Measurements from ENCODE around the gene NXPE1. TPM values are rescaled to one million over a fixed set of nuclear protein-coding genes. Genes with fewer than 3 reads are reported as not detected.

NXPE1 gene
- total RNA-seq, 1 experiment from 2014 or later = not detected

GRCh38 chr11:114587398-114587953, 27.8 kb upstream of the NXPE1 start:
- H3K27ac ChIP-seq (ENCODE audit: low read depth, low read length) = no peak overlapping the region
- no peaks in the 10 kb centered on the region for H3K9me2 ChIP-seq (ENCODE audit: insufficient read depth)
- no peak overlapping the region for H2AFZ ChIP-seq (ENCODE audit: low read depth, low read length, poor library complexity, severe bottlenecking)
- H3K9me3 ChIP-seq (ENCODE audit: control insufficient read depth in 1 of 2, insufficient read depth in 1 of 2, low read depth in 1 of 2, low read length in 2 of 2) = 0 out of 4 replicates have a peak, but pooled peaks cover 0 to 2% of the 10 kb centered on the region in 2 experiments
- no peak overlapping the region for H3K9ac ChIP-seq (ENCODE audit: low read length)
- H3K4me1 ChIP-seq (ENCODE audit: control insufficient read depth in 1 of 2, insufficient read depth in 2 of 2, low read length in 2 of 2) = no peaks in the 10 kb centered on the region
- H3K4me3 ChIP-seq (replicated peaks in 1 of 2; ENCODE audit: low read depth in 1 of 2, low read length in 2 of 2) = no peak overlapping the region
- no peak overlapping the region for H3K4me2 ChIP-seq (ENCODE audit: low read length)
- no peaks in the 10 kb centered on the region for H3K79me2 ChIP-seq (ENCODE audit: insufficient read depth, low read length)
- BruUV-seq (replicated peaks) = no TSS peak
- DNase-seq (ENCODE audit: low read depth, low spot score) (no peak), ATAC-seq (no peak)
- ChIA-PET POLR2A (no interaction called here), CTCF (no interaction called here), RAD21 (ENCODE audit: low non-redundant PET in 1 of 2, low total read pairs in 2 of 2, uncharacterized antibody in 2 of 2, unreplicated experiment in 2 of 2) (no interaction called here)
- H3K36me3 ChIP-seq (ENCODE audit: control insufficient read depth in 1 of 2, insufficient read depth in 2 of 2, low read length in 2 of 2) = no peaks in the 10 kb centered on the region
- H3K27me3 ChIP-seq (ENCODE audit: insufficient read depth, low read length) = no peaks in the 10 kb centered on the region
- no peaks in the 10 kb centered on the region for H4K20me1 ChIP-seq (ENCODE audit: insufficient read depth)
- TF ChIP-seq CBX3 (IDR thresholded peaks at IDR 0.05; ENCODE audit: low read depth) = 0 out of 2 replicates have a peak, but pooled peaks have one; percentile 15
- TF ChIP-seq POLR2A (IDR thresholded peaks at IDR 0.05; ENCODE audit: borderline replicate concordance, extremely low read depth, insufficient read depth, insufficient read length) = no peak
- TF ChIP-seq POLR2AphosphoS5 (IDR thresholded peaks at IDR 0.05; ENCODE audit: low read depth, low read length) = no peak
- no peak for TF ChIP-seq SIN3A (IDR thresholded peaks at IDR 0.05; ENCODE audit: low read depth)
- intact Hi-C loops (cut with micrococcal nuclease) = loop anchor here (10.0 kb wide), 1 partner anchor 243 kb away; no protein-coding TSS in a partner anchor

- Histone ChIP-seq H3K27me3 (ENCODE audit: insufficient read depth, low read length) (no peaks in the 10 kb centered on the region), H3K9me2 (ENCODE audit: insufficient read depth) (no peaks in the 10 kb centered on the region), H3K4me3 (replicated peaks in 1 of 2; ENCODE audit: low read depth in 1 of 2, low read length in 2 of 2) (no peak overlapping the region), H3K4me2 (ENCODE audit: low read length) (no peak overlapping the region), H2AFZ (ENCODE audit: low read depth, low read length, poor library complexity, severe bottlenecking) (no peak overlapping the region), H3K9me3 (ENCODE audit: control insufficient read depth in 1 of 2, insufficient read depth in 1 of 2, low read depth in 1 of 2, low read length in 2 of 2) (0 out of 4 replicates have a peak, but pooled peaks cover 0 to 2% of the 10 kb centered on the region in 2 experiments), H3K4me1 (ENCODE audit: control insufficient read depth in 1 of 2, insufficient read depth in 2 of 2, low read length in 2 of 2) (no peaks in the 10 kb centered on the region), H3K36me3 (ENCODE audit: control insufficient read depth in 1 of 2, insufficient read depth in 2 of 2, low read length in 2 of 2) (no peaks in the 10 kb centered on the region), H4K20me1 (ENCODE audit: insufficient read depth) (no peaks in the 10 kb centered on the region), H3K9ac (ENCODE audit: low read length) (no peak overlapping the region), H3K79me2 (ENCODE audit: insufficient read depth, low read length) (no peaks in the 10 kb centered on the region), H3K27ac (ENCODE audit: low read depth, low read length) (no peak overlapping the region)
- RAD21 ChIA-PET (ENCODE audit: low non-redundant PET in 1 of 2, low total read pairs in 2 of 2, uncharacterized antibody in 2 of 2, unreplicated experiment in 2 of 2) = no interaction called here
- no peak for ATAC-seq
- CTCF ChIA-PET = no interaction called here
- no peak for DNase-seq (ENCODE audit: low read depth, low spot score)
- intact Hi-C loops (cut with micrococcal nuclease) = loop anchor here (10.0 kb wide), 1 partner anchor 242 kb away; no protein-coding TSS in a partner anchor
- POLR2A ChIA-PET = no interaction called here
- TF ChIP-seq CTCF (IDR thresholded peaks at IDR 0.05 in 2 of 3, conservative IDR thresholded peaks at IDR 0.05 in 1 of 3; ENCODE audit: borderline replicate concordance in 1 of 3, insufficient read depth in 1 of 3, low read depth in 2 of 3, low read length in 2 of 3) (peak; percentile 5 to 36 (median 20); a peak in 3 of 6 replicates), POLR2AphosphoS5 (IDR thresholded peaks at IDR 0.05; ENCODE audit: low read depth, low read length) (no peak), RAD21 (IDR thresholded peaks at IDR 0.05; ENCODE audit: low read depth) (peak; percentile 54)
- no TSS peak for BruUV-seq (replicated peaks)
Observed at GRCh38 chr11:114586797-114587196, 27.1 kb upstream of the NXPE1 start.
